ENCODE data around the gene GPR158.

GPR158 gene

GRCh38 chr10:25170627-25171026 is 4.2 kb upstream of the GPR158 start:
- ATAC-seq (ENCODE audit: insufficient read depth, low read depth) (no peak), DNase-seq (no peak)
- H3K9ac ChIP-seq (ENCODE audit: low read depth, low read length) = no peak overlapping the region
- no peaks in the 10 kb centered on the region for H3K9me3 ChIP-seq (ENCODE audit: insufficient read depth, low read length, severe bottlenecking)
- no peak overlapping the region for H3K4me3 ChIP-seq (ENCODE audit: low read depth in 1 of 2, low read length in 2 of 2)
- no peaks in the 10 kb centered on the region for H3K27me3 ChIP-seq (ENCODE audit: insufficient read depth, low read length, poor library complexity)
- no peaks in the 10 kb centered on the region for H3K79me2 ChIP-seq (ENCODE audit: insufficient read depth, low read length)
- H3K27ac ChIP-seq (ENCODE audit: low read length) = no peak overlapping the region
- no peak overlapping the region for H3K4me2 ChIP-seq (ENCODE audit: insufficient read depth, low read length)
- H4K20me1 ChIP-seq (ENCODE audit: insufficient read depth, low read length) = no peaks in the 10 kb centered on the region
- TF ChIP-seq CTCF (IDR thresholded peaks at IDR 0.05; ENCODE audit: borderline replicate concordance, extremely low read depth, low read length, poor library complexity, severe bottlenecking) (no peak), EZH2 (IDR thresholded peaks at IDR 0.05; ENCODE audit: borderline replicate concordance, low read depth, low read length, severe bottlenecking) (no peak)
- no peak overlapping the region for H2AFZ ChIP-seq (ENCODE audit: low read depth, low read length)
- H3K4me1 ChIP-seq (ENCODE audit: insufficient read depth, low read length) = no peaks in the 10 kb centered on the region
- H3K36me3 ChIP-seq (ENCODE audit: insufficient read depth, low read length) = no peaks in the 10 kb centered on the region

- Histone ChIP-seq H3K79me2 (ENCODE audit: insufficient read depth, low read length) (no peaks in the 10 kb centered on the region), H3K4me1 (ENCODE audit: insufficient read depth, low read length) (no peaks in the 10 kb centered on the region), H3K9me3 (ENCODE audit: insufficient read depth, low read length, severe bottlenecking) (no peaks in the 10 kb centered on the region), H3K4me2 (ENCODE audit: insufficient read depth, low read length) (no peak overlapping the region), H3K36me3 (ENCODE audit: insufficient read depth, low read length) (no peaks in the 10 kb centered on the region), H4K20me1 (ENCODE audit: insufficient read depth, low read length) (no peaks in the 10 kb centered on the region), H3K27ac (ENCODE audit: low read length) (no peak overlapping the region), H3K9ac (ENCODE audit: low read depth, low read length) (no peak overlapping the region), H3K27me3 (ENCODE audit: insufficient read depth, low read length, poor library complexity) (no peaks in the 10 kb centered on the region), H2AFZ (ENCODE audit: low read depth, low read length) (no peak overlapping the region), H3K4me3 (ENCODE audit: low read depth in 1 of 2, low read length in 2 of 2) (no peak overlapping the region)
- ATAC-seq (ENCODE audit: insufficient read depth, low read depth) (no peak), DNase-seq (no peak)
- TF ChIP-seq CTCF (IDR thresholded peaks at IDR 0.05; ENCODE audit: borderline replicate concordance, extremely low read depth, low read length, poor library complexity, severe bottlenecking) (no peak), EZH2 (IDR thresholded peaks at IDR 0.05; ENCODE audit: borderline replicate concordance, low read depth, low read length, severe bottlenecking) (no peak)
Observed at GRCh38 chr10:25175527-25176420, 973 bp downstream of the GPR158 start.

GRCh38 chr10:25176421-25176968 is 1.7 kb downstream of the GPR158 start:
- Histone ChIP-seq H3K4me1 (ENCODE audit: insufficient read depth, low read length) (no peaks in the 10 kb centered on the region), H3K27ac (ENCODE audit: low read length) (no peak overlapping the region), H3K9ac (ENCODE audit: low read depth, low read length) (no peak overlapping the region), H3K4me2 (ENCODE audit: insufficient read depth, low read length) (no peak overlapping the region), H3K9me3 (ENCODE audit: insufficient read depth, low read length, severe bottlenecking) (no peaks in the 10 kb centered on the region), H2AFZ (ENCODE audit: low read depth, low read length) (no peak overlapping the region), H3K36me3 (ENCODE audit: insufficient read depth, low read length) (no peaks in the 10 kb centered on the region), H3K27me3 (ENCODE audit: insufficient read depth, low read length, poor library complexity) (no peaks in the 10 kb centered on the region), H4K20me1 (ENCODE audit: insufficient read depth, low read length) (no peaks in the 10 kb centered on the region), H3K4me3 (ENCODE audit: low read depth in 1 of 2, low read length in 2 of 2) (no peak overlapping the region), H3K79me2 (ENCODE audit: insufficient read depth, low read length) (no peaks in the 10 kb centered on the region)
- TF ChIP-seq CTCF (IDR thresholded peaks at IDR 0.05; ENCODE audit: borderline replicate concordance, extremely low read depth, low read length, poor library complexity, severe bottlenecking) = no peak
- TF ChIP-seq EZH2 (IDR thresholded peaks at IDR 0.05; ENCODE audit: borderline replicate concordance, low read depth, low read length, severe bottlenecking) = no peak
- DNase-seq (no peak), ATAC-seq (ENCODE audit: insufficient read depth, low read depth) (no peak)
